GM08714 (cell line): Measurements from ENCODE around the gene RUNX2.

Experiments
- H3K4me3 ChIP-seq: fragments of 200-500 bp; sonication (Bioruptor generic); 2 replicates; pipeline ENCODE4 v1.5.1; 2014; ENCODE audit warnings: mild to moderate bottlenecking, low read length, inconsistent platforms
- ZNF274 ChIP-seq: IDR thresholded peaks from 2 replicates; pipeline ENCODE4 v1.6.1; 2012; ENCODE audit warnings: mild to moderate bottlenecking, low read depth, low read length

The RUNX2 gene

GRCh38 chr6:45320349-45320748 lies 7.8 kb upstream of the RUNX2 start:
- TF ChIP-seq ZNF274: no peak
- H3K4me3 ChIP-seq: no peak overlapping the region

GRCh38 chr6:45323656-45324224 lies 4.4 kb upstream of the RUNX2 start:
- H3K4me3 ChIP-seq: no peak overlapping the region
- no peak for TF ChIP-seq ZNF274

GRCh38 chr6:45326698-45327417 lies 1.3 kb upstream of the RUNX2 start:
- no peak overlapping the region for H3K4me3 ChIP-seq
- TF ChIP-seq ZNF274: no peak

GRCh38 chr6:45328523-45328922 lies 393 bp downstream of the RUNX2 start:
- no peak for TF ChIP-seq ZNF274
- H3K4me3 ChIP-seq: no peak overlapping the region

GRCh38 chr6:45344900-45345299 lies 16.8 kb downstream of the RUNX2 start:
- H3K4me3 ChIP-seq: no peak overlapping the region
- no peak for TF ChIP-seq ZNF274

GRCh38 chr6:45350186-45350710 lies 22.1 kb downstream of the RUNX2 start:
- no peak for TF ChIP-seq ZNF274
- no peak overlapping the region for H3K4me3 ChIP-seq

- H3K4me3 ChIP-seq: no peak overlapping the region
- TF ChIP-seq ZNF274: no peak
Observed at GRCh38 chr6:45351076-45351475, 22.9 kb downstream of the RUNX2 start.

- TF ChIP-seq ZNF274: no peak
- no peak overlapping the region for H3K4me3 ChIP-seq
Observed at GRCh38 chr6:45351667-45352066, 23.5 kb downstream of the RUNX2 start.

- H3K4me3 ChIP-seq: no peak overlapping the region
- TF ChIP-seq ZNF274: no peak
Observed at GRCh38 chr6:45353654-45354053, 25.5 kb downstream of the RUNX2 start.

- H3K4me3 ChIP-seq: no peak overlapping the region
- TF ChIP-seq ZNF274: no peak
Observed at GRCh38 chr6:45364466-45364865, 36.3 kb downstream of the RUNX2 start.

- no peak overlapping the region for H3K4me3 ChIP-seq
- no peak for TF ChIP-seq ZNF274
Observed at GRCh38 chr6:45365036-45365435, 36.9 kb downstream of the RUNX2 start.

GRCh38 chr6:45366534-45366933 lies 38.4 kb downstream of the RUNX2 start:
- TF ChIP-seq ZNF274: no peak
- no peak overlapping the region for H3K4me3 ChIP-seq

- no peak overlapping the region for H3K4me3 ChIP-seq
- TF ChIP-seq ZNF274: no peak
Observed at GRCh38 chr6:45367999-45368398, 39.9 kb downstream of the RUNX2 start.

- no peak overlapping the region for H3K4me3 ChIP-seq
- no peak for TF ChIP-seq ZNF274
Observed at GRCh38 chr6:45369870-45370269, 41.7 kb downstream of the RUNX2 start.

GRCh38 chr6:45371924-45372573 lies 43.9 kb downstream of the RUNX2 start:
- no peak overlapping the region for H3K4me3 ChIP-seq
- TF ChIP-seq ZNF274: no peak

- no peak for TF ChIP-seq ZNF274
- H3K4me3 ChIP-seq: no peak overlapping the region
Observed at GRCh38 chr6:45375449-45375848, 47.3 kb downstream of the RUNX2 start.
